ENCODE results near the gene VAV2.

Gene VAV2

DNA sequence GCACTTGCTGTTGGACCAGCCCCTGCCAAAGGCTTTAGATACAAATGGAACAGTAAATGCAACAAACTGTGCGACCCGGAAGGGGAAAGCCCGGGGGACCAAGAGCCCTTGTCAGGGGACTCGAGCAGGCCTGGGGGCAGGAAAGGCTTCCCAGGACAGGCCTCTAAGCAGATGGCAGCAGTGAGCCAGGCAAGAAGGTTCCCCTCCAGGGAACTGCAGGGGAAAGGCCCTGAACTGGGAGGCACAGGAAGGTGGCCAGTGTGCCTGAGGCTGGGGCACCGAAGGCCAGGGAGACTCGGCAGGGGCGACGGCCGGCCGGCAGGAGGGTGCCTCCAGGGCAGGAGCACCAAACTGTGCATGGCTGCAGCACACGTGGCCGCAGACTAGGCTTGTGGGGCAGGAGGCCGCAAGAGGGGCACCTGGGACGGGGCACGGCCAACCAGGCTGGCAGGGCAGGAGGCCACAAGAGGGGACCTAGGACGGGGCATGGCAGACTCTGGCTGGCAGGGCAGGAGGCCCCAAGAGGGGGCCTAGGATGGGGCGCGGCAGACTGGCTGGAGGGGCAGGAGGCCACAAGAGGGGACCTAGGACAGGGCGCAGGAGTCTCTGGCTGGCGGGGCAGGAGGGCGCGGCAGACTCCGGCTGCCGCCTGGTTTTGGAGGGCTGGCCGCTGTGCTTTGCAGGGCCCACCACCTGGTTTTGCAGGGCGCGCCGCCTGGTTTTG, 10.0 kb downstream of the VAV2 start:
- Histone ChIP-seq H3K4me3 (ENCODE audit: low read depth in 1 of 2, low read length in 1 of 2) (no peak overlapping the region), H3K4me1 (ENCODE audit: control insufficient read depth in 1 of 2, insufficient read depth in 1 of 2, low read depth in 1 of 2, low read length in 1 of 2) (no peaks in the 10 kb centered on the region), H3K36me3 (no peaks in the 10 kb centered on the region), H3K9me3 (no peaks in the 10 kb centered on the region), H3K27ac (no peak overlapping the region), H3K27me3 (peaks cover 6% of the 10 kb centered on the region)
- no peak for TF ChIP-seq CTCF (IDR thresholded peaks at IDR 0.05)

DNA sequence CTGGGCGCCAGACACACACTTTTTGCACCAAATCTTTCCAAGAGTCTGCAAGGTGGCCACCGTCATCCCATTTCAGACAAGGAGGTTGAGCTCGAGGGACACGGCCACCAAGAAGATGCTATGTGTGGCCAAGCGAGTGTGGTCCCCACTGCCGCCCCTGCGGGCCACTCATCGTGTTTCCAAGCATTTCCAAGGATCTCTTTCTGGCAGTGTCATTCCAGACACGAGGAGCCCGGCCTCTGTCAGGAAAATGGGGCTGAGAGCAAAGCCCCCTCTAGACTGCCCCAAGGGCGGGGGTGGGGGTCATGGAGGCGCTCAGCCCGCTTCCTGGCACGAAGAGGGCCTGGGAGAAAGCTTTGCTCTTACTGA, 10.6 kb downstream of the VAV2 start:
- TF ChIP-seq CTCF (IDR thresholded peaks at IDR 0.05), result no peak
- H3K27ac ChIP-seq, result no peak overlapping the region
- H3K4me3 ChIP-seq (ENCODE audit: low read depth in 1 of 2, low read length in 1 of 2), result no peak overlapping the region
- H3K36me3 ChIP-seq, result no peaks in the 10 kb centered on the region
- no peaks in the 10 kb centered on the region for H3K4me1 ChIP-seq (ENCODE audit: control insufficient read depth in 1 of 2, insufficient read depth in 1 of 2, low read depth in 1 of 2, low read length in 1 of 2)
- H3K27me3 ChIP-seq, result peaks cover 6% of the 10 kb centered on the region
- H3K9me3 ChIP-seq, result no peaks in the 10 kb centered on the region

DNA sequence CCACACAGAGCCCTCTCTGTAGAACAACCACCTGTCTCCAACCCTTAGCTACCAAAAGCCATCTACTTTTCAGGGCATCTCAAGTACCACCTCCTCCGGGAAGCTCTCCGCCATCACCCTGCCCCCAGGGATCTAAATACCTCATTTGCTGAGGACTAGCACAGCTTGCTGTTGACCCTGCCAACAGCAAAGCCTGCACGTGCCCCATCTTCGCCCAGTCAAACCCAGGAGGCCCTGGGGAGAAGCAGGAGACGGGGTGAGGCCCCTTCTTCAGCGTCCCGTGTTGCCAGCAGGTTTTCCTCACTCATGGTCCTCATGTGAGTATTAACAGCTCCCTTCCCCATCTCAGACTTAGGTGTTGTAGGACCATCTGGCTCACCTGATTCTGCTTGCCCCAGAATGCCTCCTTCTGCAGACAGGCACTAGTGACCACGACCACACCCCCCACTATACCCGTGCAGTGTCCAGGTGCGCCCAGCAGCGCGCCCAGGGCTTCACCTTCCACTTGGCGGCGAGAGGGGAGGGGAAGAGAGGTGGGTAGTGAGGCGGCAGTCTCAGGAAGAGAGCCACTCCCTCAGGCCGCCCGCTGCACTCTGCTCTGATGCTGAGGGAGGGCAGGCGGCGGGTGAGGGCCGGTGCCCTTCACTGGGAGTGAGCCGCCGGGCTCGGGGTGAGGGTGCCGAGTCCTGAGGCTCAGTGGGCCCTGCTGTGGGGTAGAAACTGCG, 11.1 kb downstream of the VAV2 start:
- H3K4me1 ChIP-seq (ENCODE audit: control insufficient read depth in 1 of 2, insufficient read depth in 1 of 2, low read depth in 1 of 2, low read length in 1 of 2), result no peaks in the 10 kb centered on the region
- no peak for TF ChIP-seq CTCF (IDR thresholded peaks at IDR 0.05)
- H3K27ac ChIP-seq, result no peak overlapping the region
- H3K36me3 ChIP-seq, result no peaks in the 10 kb centered on the region
- H3K9me3 ChIP-seq, result no peaks in the 10 kb centered on the region
- peaks cover 6% of the 10 kb centered on the region for H3K27me3 ChIP-seq
- H3K4me3 ChIP-seq (ENCODE audit: low read depth in 1 of 2, low read length in 1 of 2), result no peak overlapping the region

DNA sequence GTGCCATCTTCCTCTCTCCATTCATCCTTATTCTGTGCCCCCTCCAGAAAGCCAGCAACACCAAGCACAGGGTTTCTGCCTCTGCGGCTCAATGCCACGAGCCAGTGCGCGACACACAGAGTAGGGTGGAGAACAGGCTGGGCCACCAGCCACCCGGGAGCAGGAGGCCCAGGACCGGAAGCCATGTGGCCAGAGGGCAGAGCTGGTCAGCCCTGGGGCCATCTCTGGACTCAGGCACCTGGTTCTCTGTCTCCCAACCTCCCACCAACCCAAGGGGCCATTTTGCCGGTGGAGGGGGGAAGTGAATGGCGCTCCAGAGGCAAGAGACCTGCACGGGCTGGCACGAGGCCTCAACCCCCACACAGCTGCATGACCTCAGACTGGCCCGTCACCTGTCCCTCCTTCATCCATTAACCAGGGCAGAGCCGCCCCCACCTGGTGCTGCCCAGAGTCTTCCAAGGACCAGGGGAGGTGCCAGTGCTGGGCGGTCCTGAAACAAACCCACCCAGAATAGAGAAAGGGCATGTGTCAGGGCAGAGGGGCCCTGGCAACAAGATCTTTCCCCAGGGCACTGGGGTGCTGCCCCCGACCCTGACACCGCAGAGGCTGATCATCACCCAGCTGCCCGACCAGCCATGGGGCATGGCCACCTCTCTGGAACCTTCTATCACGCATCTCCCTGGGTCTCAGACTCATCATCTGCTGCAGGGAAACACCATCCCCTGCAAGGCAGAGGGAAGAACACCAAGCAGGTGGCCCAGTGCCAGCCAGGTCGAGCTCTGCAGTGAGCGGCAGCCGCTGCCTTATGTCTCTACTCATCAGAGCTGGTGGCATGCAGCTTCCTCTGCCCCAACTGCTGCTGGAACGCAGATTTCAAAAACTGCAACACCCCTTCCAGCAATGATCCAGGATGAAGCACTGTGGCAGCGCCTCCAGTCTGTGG, 11.9 kb downstream of the VAV2 start:
- no peak overlapping the region for H3K27ac ChIP-seq
- H3K9me3 ChIP-seq, result no peaks in the 10 kb centered on the region
- no peaks in the 10 kb centered on the region for H3K4me1 ChIP-seq (ENCODE audit: control insufficient read depth in 1 of 2, insufficient read depth in 1 of 2, low read depth in 1 of 2, low read length in 1 of 2)
- no peaks in the 10 kb centered on the region for H3K36me3 ChIP-seq
- no peak overlapping the region for H3K4me3 ChIP-seq (ENCODE audit: low read depth in 1 of 2, low read length in 1 of 2)
- peaks cover 6% of the 10 kb centered on the region for H3K27me3 ChIP-seq
- TF ChIP-seq CTCF (IDR thresholded peaks at IDR 0.05), result no peak

GRCh38 chr9:133979273-133979920, 12.7 kb downstream of the VAV2 start:
- Histone ChIP-seq H3K4me3 (ENCODE audit: low read depth in 1 of 2, low read length in 1 of 2) (no peak overlapping the region), H3K4me1 (ENCODE audit: control insufficient read depth in 1 of 2, insufficient read depth in 1 of 2, low read depth in 1 of 2, low read length in 1 of 2) (no peaks in the 10 kb centered on the region), H3K27ac (no peak overlapping the region), H3K9me3 (no peaks in the 10 kb centered on the region), H3K36me3 (no peaks in the 10 kb centered on the region), H3K27me3 (peaks cover 6% of the 10 kb centered on the region)
- no peak for TF ChIP-seq CTCF (IDR thresholded peaks at IDR 0.05)
